Smooth muscle cell (in vitro differentiated cells): ENCODE results near the gene ST6GALNAC2. TPM values are rescaled to one million over a fixed set of nuclear protein-coding genes. Genes with fewer than 3 reads are reported as not detected.
"Not testable (repeated sequence)": the region's sequence is repeated elsewhere in the genome, so short reads cannot be mapped to it uniquely, and the experiment has no call there.

Experiments used
- DNase-seq: peaks from one replicate; lab custom pipeline; 2025; ENCODE audit not compliant: unreplicated experiment; lab: John Stamatoyannopoulos, UW
- H2AFZ ChIP-seq: fragments of 200-600 bp; sonication (generic); 2 replicates; pipeline ENCODE4 v1.6.0; 2016; ENCODE audit warnings: antibody characterized with exemption, low read depth, mild to moderate bottlenecking
- H3F3A ChIP-seq: fragments of 200-600 bp; sonication (generic); 2 replicates; pipeline ENCODE4 v1.6.0; 2017; ENCODE audit warnings: antibody characterized with exemption, low read depth
- H3K27ac ChIP-seq: fragments of 200-600 bp; sonication (generic); 2 replicates; pipeline ENCODE4 v1.5.1; 2016; ENCODE audit warnings: low read depth, mild to moderate bottlenecking
- H3K27me3 ChIP-seq: fragments of 200-600 bp; sonication (generic); 2 replicates; pipeline ENCODE4 v1.6.1; 2016; ENCODE audit warnings: low read depth, mild to moderate bottlenecking
- H3K36me3 ChIP-seq: fragments of 200-600 bp; sonication (generic); 2 replicates; pipeline ENCODE4 v1.5.1; 2016; ENCODE audit warnings: low read depth
- H3K4me1 ChIP-seq: fragments of 200-600 bp; sonication (generic); 2 replicates; pipeline ENCODE4 v1.5.1; 2016; ENCODE audit warnings: low read depth
- H3K4me2 ChIP-seq: fragments of 200-600 bp; sonication (generic); 2 replicates; pipeline ENCODE4 v1.6.0; 2016; ENCODE audit warnings: mild to moderate bottlenecking
- H3K4me3 ChIP-seq: fragments of 200-600 bp; sonication (generic); 2 replicates; pipeline ENCODE4 v1.5.1; 2016; ENCODE audit warnings: mild to moderate bottlenecking
- H3K79me2 ChIP-seq: fragments of 200-600 bp; sonication (generic); 2 replicates; pipeline ENCODE4 v1.6.0; 2016; ENCODE audit warnings: low read depth, mild to moderate bottlenecking
- H3K9ac ChIP-seq: fragments of 200-600 bp; sonication (generic); 2 replicates; pipeline ENCODE4 v1.6.0; 2016; ENCODE audit warnings: low read depth
- H3K9me3 ChIP-seq: fragments of 200-600 bp; sonication (generic); replicated peaks from 2 replicates; pipeline ENCODE4 v1.5.1; 2016; ENCODE audit warnings: low read depth
- H4K20me1 ChIP-seq: fragments of 200-600 bp; sonication (generic); 2 replicates; pipeline ENCODE4 v1.6.0; 2016; ENCODE audit warnings: low read depth
- CTCF ChIP-seq: fragments of 200-600 bp; sonication (generic); IDR thresholded peaks from 2 replicates; pipeline ENCODE4 v1.5.1; 2017; ENCODE audit warnings: borderline replicate concordance, mild to moderate bottlenecking, antibody characterized with exemption; ENCODE audit not compliant: insufficient read depth, poor library complexity, severe bottlenecking
- WGBS: methylation state at CpG from one replicate; pipeline ENCODE4 v1.1.7; 2016; ENCODE audit warnings: low lambda C conversion rate; 5-methylcytosine and 5-hydroxymethylcytosine counted together
- polyA plus RNA-seq: library from polyadenylated mRNA; unstranded; fragments of >200 nt; fragmentation: Nextera tagmentation; extraction: Ambion mirVana; gene quantifications from 2 replicates; pipeline ENCODE4 v1.2.1, GENCODE V29; 2016
- total RNA-seq: library from RNA; depleted of rRNA; stranded (reverse); fragments of >200 nt; gene quantifications from 2 replicates; pipeline ENCODE4 v1.2.3, GENCODE V29; 2014

ST6GALNAC2 gene
- total and polyA plus RNA-seq, 2 experiments from 2014 or later: 1.2 to 6.9 TPM

GRCh38 chr17:76612465-76612864, 26.8 kb upstream of the ST6GALNAC2 start:
- no peaks in the 10 kb centered on the region for H3K79me2 ChIP-seq
- H3K27ac ChIP-seq: no peak overlapping the region
- no peaks in the 10 kb centered on the region for H4K20me1 ChIP-seq
- no peaks in the 10 kb centered on the region for H3K4me1 ChIP-seq
- WGBS: 89% methylated on average over 4 of the region's 4 CpGs
- no peak for TF ChIP-seq CTCF
- no peak overlapping the region for H3K4me3 ChIP-seq
- no peaks in the 10 kb centered on the region for H3K36me3 ChIP-seq
- no peak overlapping the region for H3K4me2 ChIP-seq
- no peaks in the 10 kb centered on the region for H3K27me3 ChIP-seq
- no peaks in the 10 kb centered on the region for H3F3A ChIP-seq
- no peak for DNase-seq
- no peak overlapping the region for H3K9ac ChIP-seq
- no peaks in the 10 kb centered on the region for H3K9me3 ChIP-seq
- no peak overlapping the region for H2AFZ ChIP-seq

DNA sequence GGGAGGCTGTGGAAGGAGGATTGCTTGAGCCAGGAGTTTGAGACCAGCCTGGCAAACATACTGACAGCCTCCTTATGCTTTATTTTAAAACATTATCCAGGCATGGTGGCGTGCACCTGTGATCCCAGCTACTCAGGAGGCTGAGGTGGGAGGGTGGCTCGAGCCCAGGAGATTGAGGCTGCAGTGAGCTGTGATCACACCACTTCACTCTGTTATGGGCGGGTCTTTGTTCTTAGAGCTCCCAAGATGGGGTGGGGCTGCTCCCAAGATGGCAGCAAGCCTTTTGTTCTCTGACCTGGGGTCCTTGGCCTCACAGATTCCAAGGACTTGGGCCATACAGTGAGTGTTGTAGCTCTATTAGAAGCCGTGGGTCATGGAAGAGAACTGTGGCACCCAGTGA, 26.1 kb upstream of the ST6GALNAC2 start:
- Histone ChIP-seq H4K20me1 (no peaks in the 10 kb centered on the region), H3K27me3 (no peaks in the 10 kb centered on the region), H3F3A (no peaks in the 10 kb centered on the region), H3K9ac (no peak overlapping the region), H3K79me2 (no peaks in the 10 kb centered on the region), H3K4me2 (no peak overlapping the region), H3K4me3 (no peak overlapping the region), H2AFZ (no peak overlapping the region), H3K9me3 (no peaks in the 10 kb centered on the region), H3K36me3 (no peaks in the 10 kb centered on the region), H3K27ac (no peak overlapping the region), H3K4me1 (no peaks in the 10 kb centered on the region)
- TF ChIP-seq CTCF: no peak
- DNase-seq: no peak
- WGBS: 96% methylated on average over 4 of the region's 4 CpGs

GRCh38 chr17:76611080-76611749, 25.6 kb upstream of the ST6GALNAC2 start:
- H3K36me3 ChIP-seq, H3K27ac ChIP-seq, H3K79me2 ChIP-seq, H3F3A ChIP-seq, H3K27me3 ChIP-seq, H3K4me1 ChIP-seq, H3K9ac ChIP-seq, H4K20me1 ChIP-seq, H3K4me3 ChIP-seq, H3K4me2 ChIP-seq, H2AFZ ChIP-seq, H3K9me3 ChIP-seq, DNase-seq: not testable (repeated sequence)
- WGBS: 72% methylated on average over 12 of the region's 13 CpGs

DNA sequence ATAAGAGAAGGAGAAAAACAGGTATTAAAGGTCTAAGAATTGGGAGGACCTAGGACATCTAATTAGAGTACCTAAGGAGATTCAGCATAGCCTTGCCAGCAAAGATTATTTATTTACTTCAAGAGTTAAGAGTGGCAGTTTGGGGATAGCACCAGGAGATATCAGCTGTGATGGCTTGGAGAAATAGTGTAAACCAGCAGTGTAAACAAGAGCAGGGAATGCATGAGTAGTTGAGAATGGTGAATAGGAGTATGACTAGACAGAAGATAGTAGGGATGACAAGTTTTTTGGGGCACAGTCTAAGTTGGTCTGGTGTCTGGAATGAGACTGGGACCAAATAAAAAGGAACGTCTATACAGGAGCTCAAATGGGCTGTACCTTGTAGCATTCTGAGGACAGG, 21.0 kb upstream of the ST6GALNAC2 start:
- DNase-seq, H3K27ac ChIP-seq, H3K4me2 ChIP-seq, H3F3A ChIP-seq, H3K36me3 ChIP-seq, H3K4me3 ChIP-seq, H2AFZ ChIP-seq, H3K27me3 ChIP-seq, H3K9me3 ChIP-seq, H4K20me1 ChIP-seq, H3K79me2 ChIP-seq, H3K4me1 ChIP-seq, H3K9ac ChIP-seq: not testable (repeated sequence)
- 58% methylated on average over 1 of the region's 1 CpG for WGBS

GRCh38 chr17:76601065-76601464, 15.4 kb upstream of the ST6GALNAC2 start:
- no peaks in the 10 kb centered on the region for H3K27me3 ChIP-seq
- no peak overlapping the region for H3K9ac ChIP-seq
- H4K20me1 ChIP-seq: no peaks in the 10 kb centered on the region
- H3K79me2 ChIP-seq: no peaks in the 10 kb centered on the region
- no peak for TF ChIP-seq CTCF
- 95% methylated on average over 8 of the region's 8 CpGs for WGBS
- no peak overlapping the region for H2AFZ ChIP-seq
- H3K4me3 ChIP-seq: no peak overlapping the region
- no peaks in the 10 kb centered on the region for H3K4me1 ChIP-seq
- H3K27ac ChIP-seq: peak overlapping the region; percentile 67
- DNase-seq: no peak
- peak overlapping the region; percentile 34 for H3K4me2 ChIP-seq
- no peaks in the 10 kb centered on the region for H3K36me3 ChIP-seq
- no peaks in the 10 kb centered on the region for H3K9me3 ChIP-seq
- H3F3A ChIP-seq: peaks cover 10% of the 10 kb centered on the region
